Measurements from ENCODE around the gene COL5A2.

Gene COL5A2

DNA sequence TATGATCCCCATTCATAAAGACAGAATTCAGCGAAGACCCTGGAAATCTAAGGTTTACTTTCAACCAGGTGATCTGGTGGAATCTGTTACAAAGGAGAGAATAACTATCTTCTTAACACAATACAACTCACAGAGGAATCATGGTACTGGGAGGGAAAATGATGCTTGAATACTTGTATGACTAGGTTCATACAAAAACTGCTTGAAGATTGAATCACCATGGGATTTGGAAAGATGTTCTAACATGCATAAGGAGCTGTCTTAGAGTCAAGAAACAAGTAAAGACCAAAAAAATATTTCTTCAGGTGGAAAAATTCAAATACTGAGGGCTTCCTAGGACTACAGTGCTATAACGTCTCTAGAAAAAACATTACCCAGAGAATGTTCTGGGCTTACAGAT is 32.2 kb downstream of the COL5A2 start:
- DNase-seq (ENCODE audit: low read depth in 2 of 2) = no peak

DNA sequence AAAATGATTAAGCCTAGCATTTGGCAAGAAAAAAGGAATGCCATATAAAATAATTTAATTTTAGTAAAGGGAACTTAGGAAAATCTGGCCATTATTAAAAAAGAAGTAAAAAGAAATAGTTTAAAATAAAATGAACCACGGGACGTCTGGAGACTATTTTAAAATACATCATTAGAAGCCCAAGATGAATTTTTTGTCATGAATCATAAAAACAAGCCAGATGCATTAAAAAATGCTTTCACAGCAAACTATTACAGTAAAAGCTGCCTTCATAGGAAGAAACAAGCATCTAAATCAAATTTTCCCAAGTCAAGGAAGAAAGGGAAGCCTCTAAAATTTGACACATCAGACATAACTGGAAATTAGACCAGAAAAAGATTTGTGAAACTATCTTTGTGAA is 33.0 kb downstream of the COL5A2 start:
- no peak for DNase-seq (ENCODE audit: low read depth in 2 of 2)

DNA sequence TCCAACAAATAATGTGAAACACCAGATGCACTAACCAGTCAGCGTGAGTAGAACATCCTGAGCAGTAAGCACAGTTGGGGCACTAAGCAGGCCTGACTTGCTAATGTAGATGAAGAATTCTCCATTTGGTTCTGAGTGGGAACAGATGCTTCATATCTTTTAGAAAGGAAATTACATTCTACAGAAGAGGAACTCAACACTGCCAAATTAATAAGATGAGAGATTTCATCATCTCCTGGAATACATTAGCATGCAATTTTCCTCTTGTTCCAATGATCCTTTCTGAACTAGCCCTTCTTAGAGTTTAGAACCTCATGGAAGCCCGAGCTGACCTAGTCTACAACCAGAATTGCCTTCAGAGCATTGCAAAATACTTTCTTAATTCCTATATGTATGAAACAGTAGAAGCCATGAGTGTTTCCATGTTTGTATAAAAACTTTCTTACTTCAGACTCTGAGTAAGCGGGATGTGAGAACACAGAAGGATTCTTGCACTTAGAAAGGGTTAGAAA is 34.8 kb downstream of the COL5A2 start:
- DNase-seq (ENCODE audit: low read depth in 2 of 2) = no peak

DNA sequence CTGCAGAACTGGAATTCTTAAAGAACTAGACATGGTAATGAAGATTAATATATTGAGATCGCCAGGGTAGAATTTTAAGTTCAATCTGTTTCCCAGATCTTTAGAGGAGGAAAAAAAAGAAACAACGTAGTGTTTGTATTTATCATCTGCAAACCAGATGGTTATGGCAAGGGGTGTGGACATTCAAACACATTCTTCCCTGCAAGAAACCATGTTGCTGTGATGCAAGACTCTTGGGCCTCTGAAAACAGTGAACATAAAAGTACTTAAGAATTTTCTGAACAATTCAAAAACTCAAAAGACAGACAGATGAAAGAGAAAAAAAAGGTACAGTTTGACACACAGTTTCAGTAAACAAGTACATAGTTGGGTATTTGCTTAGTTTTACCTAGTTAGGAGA is 35.6 kb downstream of the COL5A2 start:
- no peak for DNase-seq (ENCODE audit: low read depth in 2 of 2)

DNA sequence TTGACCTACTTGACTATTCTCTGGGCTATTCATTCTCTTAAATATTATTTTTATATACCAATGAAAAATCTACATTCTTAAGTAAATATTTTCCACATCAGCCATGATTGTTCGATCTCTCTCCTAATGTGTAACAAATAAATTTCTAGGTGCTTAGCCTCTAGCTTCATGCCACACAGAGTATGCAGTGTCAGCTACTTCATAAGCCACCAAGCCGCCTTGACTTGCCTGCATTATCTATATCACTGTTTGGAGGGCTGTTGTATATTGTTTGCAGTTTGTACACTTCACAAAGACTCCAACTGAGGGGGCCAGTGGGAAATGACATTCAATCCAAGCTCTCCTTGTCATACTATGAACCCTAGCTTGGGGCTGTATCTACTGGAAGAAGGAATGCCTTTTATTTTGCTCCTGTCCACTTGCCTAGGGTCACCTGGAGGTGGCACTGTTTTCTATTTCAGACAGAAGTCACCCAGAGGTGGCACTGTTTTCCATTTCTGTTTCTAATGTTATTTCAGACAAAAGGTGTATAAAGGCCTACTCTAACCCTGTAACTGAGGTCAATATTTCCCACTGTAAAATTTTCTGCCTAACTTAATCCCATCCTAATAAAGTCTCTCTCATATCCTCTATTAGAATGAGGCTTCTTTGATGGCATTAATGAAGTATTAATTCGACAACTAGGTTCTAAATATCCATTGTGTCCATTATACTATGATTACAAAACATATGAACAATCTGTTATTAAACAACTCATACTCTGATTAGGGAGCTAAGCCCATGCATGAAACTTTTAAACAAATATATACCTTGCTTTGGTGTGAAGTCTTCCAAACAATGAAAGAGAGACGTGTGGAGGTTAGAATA is 36.4 kb downstream of the COL5A2 start:
- peak in 1 of 2 donors; percentile 4 for DNase-seq (ENCODE audit: low read depth in 2 of 2)

DNA sequence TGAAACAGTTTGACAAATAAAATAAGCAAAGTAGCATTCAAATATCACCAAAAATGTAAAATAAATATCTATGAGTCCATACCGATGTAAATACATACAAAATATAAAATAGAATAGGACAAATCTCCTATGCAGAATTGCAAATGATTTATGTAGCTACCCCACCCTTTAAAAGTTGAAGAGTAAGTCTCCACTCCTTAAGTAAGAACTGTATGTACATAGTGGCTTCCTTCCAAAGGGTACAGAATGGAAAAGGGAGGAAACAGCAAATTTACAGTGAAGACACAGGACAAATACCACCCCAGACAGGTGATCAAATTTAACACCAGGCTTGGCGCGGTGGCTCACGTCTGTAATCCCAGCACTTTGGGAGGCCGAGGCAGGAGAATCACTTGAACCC is 40.8 kb downstream of the COL5A2 start:
- DNase-seq (ENCODE audit: low read depth in 2 of 2) = no peak

DNA sequence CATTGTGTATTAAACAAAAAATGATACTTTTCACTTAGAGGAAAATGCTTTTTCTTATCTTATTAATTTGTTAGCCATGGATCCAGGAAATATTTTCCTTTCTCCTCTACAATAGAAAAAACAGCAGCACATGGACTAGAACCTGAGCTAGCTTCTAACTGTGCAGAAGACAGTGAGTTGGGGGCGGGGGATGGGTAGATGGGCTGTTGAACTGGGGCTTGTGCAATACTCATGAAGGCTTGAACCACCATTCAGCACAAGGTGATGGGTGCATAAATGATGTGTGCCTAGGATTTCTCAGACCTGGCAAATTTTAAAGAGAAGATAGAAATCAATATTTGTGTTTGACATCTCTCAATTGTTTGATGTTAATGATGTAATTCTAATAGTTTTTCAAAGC is 42.0 kb downstream of the COL5A2 start:
- DNase-seq (ENCODE audit: low read depth in 2 of 2) = no peak

DNA sequence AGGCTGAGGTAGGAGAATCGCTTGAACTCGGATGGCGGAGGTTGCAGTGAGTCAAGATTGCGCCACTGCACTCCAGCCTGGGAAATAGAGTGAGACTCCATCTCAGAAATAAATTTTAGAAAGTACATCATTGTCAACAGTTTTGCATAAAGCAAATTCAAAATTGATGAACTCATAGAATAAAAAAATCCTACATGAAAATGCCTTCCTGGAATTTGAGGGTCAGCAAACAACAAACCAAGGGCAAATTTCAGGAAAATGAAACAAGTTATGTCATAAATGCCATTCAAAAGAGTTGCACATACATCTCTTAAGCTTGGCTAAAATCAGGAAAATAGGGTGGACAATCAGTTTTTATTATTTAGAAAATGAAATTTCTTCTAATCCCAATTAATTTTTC is 45.1 kb downstream of the COL5A2 start:
- DNase-seq (ENCODE audit: low read depth in 2 of 2) = no peak

DNA sequence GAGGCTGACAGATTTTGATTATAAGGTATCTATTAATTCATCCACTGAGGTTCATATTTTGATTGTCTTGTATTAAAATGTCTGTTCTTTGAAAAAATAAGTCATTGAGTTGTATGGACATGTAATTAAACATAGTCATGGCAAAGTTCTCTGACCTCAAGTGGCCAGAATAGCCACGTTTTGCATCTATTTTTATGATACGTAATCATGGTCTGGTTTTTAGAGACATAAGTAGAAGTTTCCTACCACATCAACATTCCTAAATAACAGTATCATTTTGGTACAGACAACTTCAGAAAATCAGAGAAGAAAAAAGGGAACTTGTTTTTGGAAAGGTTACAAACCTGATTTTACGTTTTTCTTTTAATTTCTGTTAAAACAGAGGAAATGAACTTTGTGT is 47.6 kb downstream of the COL5A2 start:
- no peak for DNase-seq (ENCODE audit: low read depth in 2 of 2)

DNA sequence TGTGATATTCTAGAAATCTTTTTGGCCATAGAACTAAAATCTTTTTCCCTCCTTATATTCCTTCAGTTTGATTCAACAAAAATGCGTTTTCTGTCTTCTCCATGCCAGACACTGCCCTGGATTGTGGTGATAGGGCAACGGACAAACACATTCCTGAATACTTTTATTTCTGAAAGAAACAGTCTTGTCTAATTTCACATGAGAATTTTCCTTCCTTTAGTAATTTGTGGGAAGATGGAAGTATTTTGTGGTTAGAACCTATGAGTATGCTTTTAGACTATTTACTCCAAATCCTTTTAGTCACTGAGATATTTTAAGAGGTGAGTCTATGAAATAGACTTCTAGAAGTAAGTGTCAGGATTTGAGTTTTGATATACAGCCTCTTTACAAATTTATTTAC is 49.6 kb downstream of the COL5A2 start:
- DNase-seq (ENCODE audit: low read depth in 2 of 2) = no peak

DNA sequence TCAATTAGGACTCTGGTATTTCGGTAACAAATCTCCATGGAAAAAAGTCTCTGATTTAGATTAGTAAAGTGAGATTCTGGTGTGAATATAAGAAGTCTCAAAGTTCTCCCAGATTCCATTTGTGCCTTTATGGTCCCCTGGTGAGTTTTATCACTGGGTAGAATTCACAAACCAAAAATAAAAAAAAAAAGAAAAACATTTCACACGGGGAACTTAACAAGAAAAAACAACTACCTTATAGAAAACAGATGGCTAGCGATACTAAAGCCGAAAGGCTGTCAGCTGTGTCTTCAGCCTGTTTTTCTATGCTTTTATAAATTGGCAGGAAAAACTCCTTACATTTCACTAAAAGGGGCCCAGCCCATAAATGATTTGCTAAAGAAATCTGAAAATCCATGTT is 50.6 kb downstream of the COL5A2 start:
- no peak for DNase-seq (ENCODE audit: low read depth in 2 of 2)

DNA sequence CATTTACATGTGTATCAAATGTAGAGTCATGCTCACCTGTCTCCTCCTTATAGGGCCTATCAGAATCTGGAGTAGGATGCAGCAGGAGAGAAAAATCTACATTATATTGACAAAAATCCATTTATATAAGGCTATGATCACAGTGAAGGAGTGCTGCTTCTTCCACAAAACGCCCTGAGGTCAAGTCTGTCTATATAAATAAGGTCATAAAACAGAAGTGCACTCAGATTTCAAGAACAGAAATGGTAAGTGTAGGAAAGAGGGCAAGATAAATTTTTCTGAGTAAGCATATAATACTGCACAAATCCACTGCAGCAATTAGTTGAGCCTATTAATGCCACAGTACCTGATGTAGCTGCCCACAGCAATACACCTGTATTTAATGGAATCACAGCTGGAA is 51.8 kb downstream of the COL5A2 start:
- DNase-seq (ENCODE audit: low read depth in 2 of 2) = no peak

DNA sequence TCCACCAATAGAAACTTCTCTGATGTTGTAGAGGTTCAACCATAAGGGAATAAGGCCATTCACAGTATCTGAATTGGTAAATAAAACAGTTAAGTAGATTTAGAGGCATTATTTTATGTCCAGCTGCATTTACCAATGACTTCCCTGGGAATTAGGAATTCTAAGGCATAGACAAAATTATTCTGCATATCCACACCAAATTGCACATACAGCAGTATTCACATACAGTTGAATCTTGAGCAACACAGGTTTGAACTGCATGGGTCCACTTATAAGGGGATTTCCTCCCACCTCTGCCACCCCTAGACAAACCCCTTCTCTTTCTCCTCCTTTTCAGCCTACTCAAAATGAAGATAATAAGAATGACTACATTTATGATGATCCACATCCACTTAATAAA is 54.4 kb downstream of the COL5A2 start:
- DNase-seq (ENCODE audit: low read depth in 2 of 2) = no peak

DNA sequence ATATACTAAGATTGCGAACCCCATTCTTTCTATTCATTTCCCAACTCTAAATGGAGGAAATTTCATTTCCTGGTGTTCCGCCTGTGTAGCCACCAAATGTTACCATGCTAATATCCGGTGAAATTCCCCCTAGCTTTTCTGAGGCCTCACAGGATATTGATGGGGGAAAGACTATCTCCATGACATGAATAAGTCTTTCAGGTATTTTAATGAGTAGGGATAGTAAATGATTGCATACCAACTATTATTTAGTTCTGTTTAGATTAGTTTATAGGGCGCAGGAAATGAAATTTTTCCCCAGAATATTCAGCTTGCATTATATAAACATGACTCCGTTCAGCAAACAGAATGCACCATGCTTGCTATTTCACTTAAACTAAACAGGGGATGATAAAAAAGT is 55.4 kb downstream of the COL5A2 start:
- no peak for DNase-seq (ENCODE audit: low read depth in 2 of 2)

DNA sequence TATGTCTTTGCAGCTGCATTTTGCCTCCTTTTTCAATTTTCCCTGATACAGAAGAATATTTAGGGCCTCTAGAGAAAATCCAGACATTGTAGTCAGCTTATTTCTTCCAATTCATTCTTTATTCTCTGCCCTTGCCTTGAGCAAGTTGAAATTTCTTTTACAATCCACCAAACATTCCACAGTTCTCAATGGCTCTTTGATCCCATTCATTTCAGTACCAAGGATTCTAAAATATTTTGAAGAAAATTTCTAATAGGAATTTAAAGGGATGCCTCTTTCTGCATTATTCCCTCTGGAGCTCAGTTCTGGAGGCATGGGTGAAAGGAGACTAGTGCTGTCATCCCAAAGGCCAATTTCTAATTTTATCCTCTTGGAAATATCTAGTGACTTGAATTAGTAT is 61.2 kb downstream of the COL5A2 start:
- no peak for DNase-seq (ENCODE audit: low read depth in 2 of 2)

DNA sequence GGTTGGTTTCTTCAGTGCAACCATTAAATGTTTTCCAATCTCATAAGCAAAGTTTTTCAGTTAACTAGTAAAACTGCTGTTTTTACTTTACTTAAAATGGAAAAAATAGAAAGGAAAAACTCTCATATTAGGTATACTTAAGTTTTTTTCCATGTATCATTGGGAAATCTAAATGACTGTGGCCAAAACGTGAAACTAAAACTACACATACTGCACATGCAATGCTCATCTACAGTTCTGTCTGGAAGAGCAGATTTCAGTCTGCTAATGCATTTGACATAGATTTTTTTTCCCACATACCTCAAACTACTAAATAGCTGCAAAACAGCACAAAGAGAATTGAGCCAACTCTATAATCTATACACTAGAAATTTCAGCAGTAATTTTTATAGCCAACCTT is 62.6 kb downstream of the COL5A2 start:
- DNase-seq (ENCODE audit: low read depth in 2 of 2) = no peak

DNA sequence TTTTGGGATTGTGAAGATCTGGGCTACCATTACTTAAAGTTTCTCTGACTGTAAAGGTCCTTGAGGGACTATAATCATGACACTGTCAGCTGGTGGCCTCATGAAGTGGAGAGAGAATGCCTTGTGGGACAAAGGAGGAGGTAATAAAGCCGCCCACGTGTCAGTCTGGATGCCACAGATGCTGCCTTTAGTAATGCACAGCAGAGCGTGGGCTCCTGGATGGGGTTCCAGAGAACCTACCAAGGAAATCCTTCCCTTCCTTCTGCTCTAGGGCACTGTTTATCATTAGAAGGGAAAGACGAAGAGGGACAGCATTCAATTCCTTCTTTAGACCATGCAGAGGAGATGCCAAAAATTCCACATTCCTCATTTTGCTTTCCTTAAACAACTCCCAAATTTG is 63.5 kb downstream of the COL5A2 start:
- no peak for DNase-seq (ENCODE audit: low read depth in 2 of 2)

DNA sequence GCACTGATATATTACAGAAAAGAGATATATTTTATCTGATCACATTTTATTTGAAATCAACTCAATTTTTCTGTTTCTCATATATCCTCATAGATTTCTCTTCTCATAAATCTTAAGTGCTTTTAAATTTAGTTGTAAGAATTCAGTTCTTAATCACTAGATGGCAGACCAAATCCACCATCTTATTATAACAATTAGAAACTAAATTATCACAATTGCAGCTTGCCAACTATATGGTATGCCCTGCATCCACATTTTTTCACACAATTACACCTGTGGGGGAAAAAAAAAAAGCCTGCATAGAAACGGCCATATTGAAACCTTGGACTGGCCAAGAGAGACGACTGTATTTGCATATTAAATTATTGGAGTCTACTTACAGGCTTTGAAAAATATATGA is 64.4 kb downstream of the COL5A2 start:
- no peak for DNase-seq (ENCODE audit: low read depth in 2 of 2)

DNA sequence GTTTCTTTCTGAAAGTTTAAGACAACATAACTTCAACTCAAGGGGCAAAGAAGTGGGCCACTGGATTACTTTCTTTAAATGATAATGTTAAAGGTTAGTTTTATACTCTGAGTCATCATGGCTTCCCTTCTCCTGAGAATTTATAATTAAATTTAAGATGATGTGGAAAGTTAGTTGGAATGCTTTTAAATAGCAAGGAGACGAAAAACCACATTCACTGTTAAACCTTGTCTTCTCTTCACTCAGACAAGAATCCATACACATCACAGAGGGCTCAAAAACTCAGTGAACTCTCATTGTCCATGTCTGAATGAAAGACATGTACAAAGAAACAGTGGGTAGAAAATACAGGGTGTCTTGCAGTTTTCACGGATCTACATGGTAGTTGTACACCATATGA is 65.6 kb downstream of the COL5A2 start:
- DNase-seq (ENCODE audit: low read depth in 2 of 2) = no peak

DNA sequence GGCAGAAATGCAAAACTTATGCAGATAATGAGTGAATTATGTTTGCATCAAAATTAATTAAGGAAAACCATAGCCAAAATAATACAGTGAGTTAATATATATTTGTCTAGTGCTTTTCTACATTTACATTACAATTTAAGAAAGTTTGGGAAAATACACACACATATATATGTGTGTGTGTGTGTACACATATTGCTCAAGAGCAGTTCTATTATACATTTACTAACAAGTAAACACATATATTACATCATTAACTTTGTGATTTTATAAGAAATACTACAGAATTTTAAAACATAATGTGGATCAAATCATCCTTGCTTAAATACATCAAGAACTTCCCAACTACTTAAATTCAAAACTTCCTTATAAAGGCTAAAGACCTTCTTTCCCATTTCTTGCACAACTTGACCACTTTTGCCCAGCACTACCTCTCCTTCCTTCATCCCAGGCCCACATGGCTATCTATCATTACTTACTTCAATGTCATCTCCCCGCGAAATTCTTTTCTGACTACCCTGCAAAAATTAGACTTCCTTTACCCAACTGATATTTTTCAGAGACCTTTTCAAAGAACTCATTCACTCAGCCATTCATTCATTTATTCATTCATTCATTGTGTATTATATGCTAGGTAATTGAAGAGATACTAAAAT is 68.4 kb downstream of the COL5A2 start:
- DNase-seq (ENCODE audit: low read depth in 2 of 2) = no peak

DNA sequence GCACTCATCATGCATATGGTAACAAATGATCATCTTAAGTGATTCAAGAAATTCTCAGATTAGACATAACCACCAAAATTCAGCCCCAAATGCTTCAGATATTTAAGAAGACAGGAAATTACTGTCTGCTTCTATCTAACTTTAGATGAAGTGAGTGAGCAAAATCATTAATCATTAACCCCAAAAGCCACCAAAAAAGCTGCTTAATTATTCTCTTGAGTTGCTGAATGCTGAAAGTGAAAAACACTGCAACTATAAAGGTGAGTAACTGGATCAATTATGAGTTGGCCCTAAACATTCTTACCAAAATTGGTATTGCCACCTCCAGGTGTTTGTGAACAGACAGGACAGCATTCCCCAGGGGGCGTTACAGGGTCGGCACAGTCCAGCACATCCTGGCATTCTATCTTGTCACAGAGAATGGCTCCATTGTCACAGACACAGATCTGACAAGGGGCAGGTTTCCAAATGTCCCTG is 69.6 kb downstream of the COL5A2 start:
- no peak for DNase-seq (ENCODE audit: low read depth in 2 of 2)

DNA sequence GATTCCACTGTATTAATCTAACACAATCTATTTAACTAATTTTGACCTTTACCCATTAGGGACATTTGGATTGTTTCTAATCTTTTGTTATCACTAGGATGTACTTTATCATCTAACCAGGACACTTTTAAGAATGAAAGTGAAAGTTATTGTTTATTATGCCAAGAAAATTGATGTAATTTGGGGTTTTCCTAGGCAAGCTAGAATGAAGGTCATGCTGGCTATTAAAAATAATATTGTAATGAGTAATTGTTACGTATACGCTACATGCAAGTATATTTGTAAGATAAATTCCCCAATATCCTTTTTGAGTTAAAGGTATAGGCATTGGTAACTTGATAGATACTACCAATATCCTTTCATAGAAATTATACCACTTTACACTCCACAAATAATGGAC is 74.6 kb downstream of the COL5A2 start:
- DNase-seq (ENCODE audit: low read depth in 2 of 2) = no peak

DNA sequence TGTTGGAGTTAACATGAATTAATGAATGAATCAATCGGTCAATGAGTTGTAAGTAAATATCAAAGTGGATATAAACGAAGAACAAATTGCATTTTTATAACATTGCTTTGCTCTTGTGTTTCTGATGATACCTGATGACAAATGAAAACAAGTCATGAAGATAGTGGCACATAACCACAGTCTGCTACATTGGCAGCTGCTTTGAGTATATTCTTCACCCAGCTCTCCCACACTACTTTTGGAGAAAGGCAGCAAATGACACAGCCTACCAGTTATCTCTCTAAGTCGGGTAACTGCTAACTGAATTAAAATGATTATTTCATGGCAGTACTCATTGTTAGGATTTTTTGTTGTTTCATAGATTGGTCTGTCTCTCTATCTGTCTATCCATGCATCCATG is 76.8 kb downstream of the COL5A2 start:
- DNase-seq (ENCODE audit: low read depth in 2 of 2) = no peak

Measured in stimulated activated CD8-positive, alpha-beta memory T cell treated with anti-CD3 and anti-CD28 coated beads, Interleukin-15, amount 100 ng/mL, for 48 hours (primary cell).